Neural crest cell (in vitro differentiated cells): ENCODE results near the gene PRKN. TPM values are rescaled to one million over a fixed set of nuclear protein-coding genes. Genes with fewer than 3 reads are reported as not detected.
A peak's percentile ranks its signal among the peaks of the same experiment; 100 is the strongest.

Experiments used
- DNase-seq: peaks from one replicate; pipeline ENCODE4 v3.0.0; 2021; ENCODE audit warnings: low read depth, mixed read lengths, low spot score
- H3K27ac Mint-ChIP-seq: one replicate; pipeline ENCODE4 v1.8.0; 2021; ENCODE audit warnings: mild to moderate bottlenecking, mixed read lengths; ENCODE audit not compliant: unreplicated experiment
- H3K27me3 Mint-ChIP-seq: 2 replicates; pipeline ENCODE4 v1.8.0; 2021; ENCODE audit warnings: low read depth, mild to moderate bottlenecking, mixed read lengths
- H3K36me3 Mint-ChIP-seq: 2 replicates; pipeline ENCODE4 v1.8.0; 2021; ENCODE audit warnings: low read depth, mild to moderate bottlenecking, mixed read lengths
- H3K4me1 Mint-ChIP-seq: 2 replicates; pipeline ENCODE4 v1.8.0; 2021; ENCODE audit warnings: mixed read lengths
- H3K4me3 Mint-ChIP-seq: one replicate; pipeline ENCODE4 v1.8.0; 2021; ENCODE audit warnings: mild to moderate bottlenecking, mixed read lengths
- H3K9me3 Mint-ChIP-seq: 2 replicates; pipeline ENCODE4 v1.8.0; 2021; ENCODE audit warnings: mixed read lengths
- CTCF ChIP-seq: fragments of 200-600 bp; sonication (generic); conservative IDR thresholded peaks from 2 replicates; pipeline ENCODE4 v1.5.0; 2021; ENCODE audit warnings: antibody characterized with exemption, mild to moderate bottlenecking
- total RNA-seq: library from RNA; stranded (reverse); gene quantifications from 2 replicates; pipeline ENCODE4 v1.2.1, GENCODE V29; 2021

The PRKN gene
- total RNA-seq, 1 donor from 2014 or later, result 3.2 TPM

GRCh38 chr6:162443101-162443500 is 284.5 kb downstream of the PRKN start:
- peaks cover 13% of the 10 kb centered on the region for H3K9me3 Mint-ChIP-seq
- no peaks in the 10 kb centered on the region for H3K27me3 Mint-ChIP-seq
- peak overlapping the region; percentile 3 for H3K27ac Mint-ChIP-seq
- peaks cover 42% of the 10 kb centered on the region for H3K4me1 Mint-ChIP-seq
- no peak for DNase-seq
- TF ChIP-seq CTCF, result no peak
- H3K36me3 Mint-ChIP-seq, result peaks cover 16% of the 10 kb centered on the region
- peak overlapping the region; percentile 10 for H3K4me3 Mint-ChIP-seq

GRCh38 chr6:162442687-162443086 is 284.9 kb downstream of the PRKN start:
- Mint-ChIP-seq H3K9me3 (peaks cover 16% of the 10 kb centered on the region), H3K27me3 (no peaks in the 10 kb centered on the region), H3K36me3 (peaks cover 20% of the 10 kb centered on the region), H3K27ac (peak overlapping the region; percentile 3), H3K4me3 (peak overlapping the region; percentile 11), H3K4me1 (peaks cover 42% of the 10 kb centered on the region)
- DNase-seq, result peak; percentile 16
- peak; percentile 63 for TF ChIP-seq CTCF

GRCh38 chr6:162441991-162442390 is 285.6 kb downstream of the PRKN start:
- Mint-ChIP-seq H3K27ac (no peak overlapping the region), H3K4me3 (no peak overlapping the region), H3K27me3 (no peaks in the 10 kb centered on the region), H3K4me1 (peaks cover 42% of the 10 kb centered on the region), H3K9me3 (peaks cover 16% of the 10 kb centered on the region), H3K36me3 (peaks cover 20% of the 10 kb centered on the region)
- no peak for DNase-seq
- TF ChIP-seq CTCF, result no peak

- Mint-ChIP-seq H3K9me3 (peaks cover 16% of the 10 kb centered on the region), H3K4me3 (no peak overlapping the region), H3K27me3 (no peaks in the 10 kb centered on the region), H3K36me3 (peaks cover 20% of the 10 kb centered on the region), H3K4me1 (peaks cover 35% of the 10 kb centered on the region), H3K27ac (peak overlapping the region; percentile 85)
- no peak for TF ChIP-seq CTCF
- no peak for DNase-seq
These were observed 288.6 kb downstream of the PRKN start for GRCh38 chr6:162438980-162439379.

GRCh38 chr6:162435071-162435470 is 292.5 kb downstream of the PRKN start:
- Mint-ChIP-seq H3K27me3 (no peaks in the 10 kb centered on the region), H3K9me3 (peaks cover 18% of the 10 kb centered on the region), H3K27ac (no peak overlapping the region), H3K4me3 (no peak overlapping the region), H3K4me1 (peaks cover 13% of the 10 kb centered on the region), H3K36me3 (peaks cover 16% of the 10 kb centered on the region)
- DNase-seq, result no peak
- TF ChIP-seq CTCF, result no peak

- DNase-seq, result no peak
- Mint-ChIP-seq H3K4me3 (no peak overlapping the region), H3K27me3 (no peaks in the 10 kb centered on the region), H3K9me3 (peaks cover 9% of the 10 kb centered on the region), H3K36me3 (peaks cover 3% of the 10 kb centered on the region), H3K27ac (no peak overlapping the region), H3K4me1 (no peaks in the 10 kb centered on the region)
- TF ChIP-seq CTCF, result no peak
These were observed 306.6 kb downstream of the PRKN start for GRCh38 chr6:162421004-162421403.
